Measurements from ENCODE around the gene NRCAM.

NRCAM gene

GRCh38 chr7:108488768-108489538, 32.7 kb upstream of the NRCAM start:
- DNase-seq (ENCODE audit: low read depth): no peak
- H3K4me3 ChIP-seq (ENCODE audit: low read length): no peak overlapping the region
- TF ChIP-seq, protein P1, sequence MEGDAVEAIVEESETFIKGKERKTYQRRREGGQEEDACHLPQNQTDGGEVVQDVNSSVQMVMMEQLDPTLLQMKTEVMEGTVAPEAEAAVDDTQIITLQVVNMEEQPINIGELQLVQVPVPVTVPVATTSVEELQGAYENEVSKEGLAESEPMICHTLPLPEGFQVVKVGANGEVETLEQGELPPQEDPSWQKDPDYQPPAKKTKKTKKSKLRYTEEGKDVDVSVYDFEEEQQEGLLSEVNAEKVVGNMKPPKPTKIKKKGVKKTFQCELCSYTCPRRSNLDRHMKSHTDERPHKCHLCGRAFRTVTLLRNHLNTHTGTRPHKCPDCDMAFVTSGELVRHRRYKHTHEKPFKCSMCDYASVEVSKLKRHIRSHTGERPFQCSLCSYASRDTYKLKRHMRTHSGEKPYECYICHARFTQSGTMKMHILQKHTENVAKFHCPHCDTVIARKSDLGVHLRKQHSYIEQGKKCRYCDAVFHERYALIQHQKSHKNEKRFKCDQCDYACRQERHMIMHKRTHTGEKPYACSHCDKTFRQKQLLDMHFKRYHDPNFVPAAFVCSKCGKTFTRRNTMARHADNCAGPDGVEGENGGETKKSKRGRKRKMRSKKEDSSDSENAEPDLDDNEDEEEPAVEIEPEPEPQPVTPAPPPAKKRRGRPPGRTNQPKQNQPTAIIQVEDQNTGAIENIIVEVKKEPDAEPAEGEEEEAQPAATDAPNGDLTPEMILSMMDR (conservative IDR thresholded peaks at IDR 0.05; ENCODE audit: low read depth, low read length): no peak

DNA sequence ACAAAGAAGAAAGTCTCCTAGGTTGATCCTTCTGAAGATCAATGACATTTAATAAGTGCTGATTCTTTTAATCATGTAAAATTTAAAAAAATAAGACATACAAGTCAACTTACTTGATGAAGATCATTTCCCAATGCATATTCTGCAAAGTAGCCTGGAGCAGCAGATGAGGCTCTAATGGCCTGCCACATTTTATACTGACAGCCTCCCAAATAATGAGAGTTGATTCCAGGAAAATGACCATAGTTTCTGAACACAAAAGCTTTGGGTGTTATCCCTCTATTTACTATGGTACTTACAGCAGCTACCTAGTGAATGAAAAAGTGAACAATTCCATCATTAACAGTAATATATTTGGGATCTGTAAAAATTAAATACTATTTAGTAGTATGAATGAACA, 31.4 kb upstream of the NRCAM start:
- TF ChIP-seq, protein P1 (conservative IDR thresholded peaks at IDR 0.05; ENCODE audit: low read depth, low read length): no peak
- H3K4me3 ChIP-seq (ENCODE audit: low read length): no peak overlapping the region
- no peak for DNase-seq (ENCODE audit: low read depth)

DNA sequence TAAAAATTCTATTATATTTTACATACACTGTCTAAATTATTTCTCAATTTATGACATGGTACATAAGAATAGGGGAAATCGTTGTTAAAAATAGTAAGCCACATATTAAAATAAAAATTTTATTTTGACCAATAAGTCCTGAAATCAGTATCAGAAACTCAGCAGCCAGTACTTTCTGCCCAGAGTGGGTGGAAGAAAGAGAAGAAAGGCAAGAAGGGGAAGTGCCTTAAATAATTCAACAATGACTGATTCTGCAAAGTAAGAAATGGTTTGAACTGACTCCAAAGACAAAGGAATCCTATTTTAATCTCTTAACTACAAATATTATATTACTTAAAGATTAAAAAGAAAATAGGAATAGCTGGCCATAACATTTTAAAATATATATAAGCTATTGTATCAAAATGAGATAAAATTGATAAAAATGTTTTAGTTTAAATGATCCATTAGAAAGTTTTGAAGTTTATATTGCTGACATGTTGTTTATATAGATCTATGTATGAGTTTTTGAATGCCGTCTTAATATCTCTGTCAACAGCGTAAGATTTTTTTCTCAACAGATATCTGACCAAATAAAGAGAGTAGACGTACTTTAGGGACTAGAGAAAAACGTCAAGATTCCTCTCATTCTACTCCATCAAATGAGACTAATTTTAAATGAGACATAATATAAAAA, 30.2 kb upstream of the NRCAM start:
- TF ChIP-seq, protein P1 (conservative IDR thresholded peaks at IDR 0.05; ENCODE audit: low read depth, low read length): no peak
- DNase-seq (ENCODE audit: low read depth): no peak
- H3K4me3 ChIP-seq (ENCODE audit: low read length): no peak overlapping the region

DNA sequence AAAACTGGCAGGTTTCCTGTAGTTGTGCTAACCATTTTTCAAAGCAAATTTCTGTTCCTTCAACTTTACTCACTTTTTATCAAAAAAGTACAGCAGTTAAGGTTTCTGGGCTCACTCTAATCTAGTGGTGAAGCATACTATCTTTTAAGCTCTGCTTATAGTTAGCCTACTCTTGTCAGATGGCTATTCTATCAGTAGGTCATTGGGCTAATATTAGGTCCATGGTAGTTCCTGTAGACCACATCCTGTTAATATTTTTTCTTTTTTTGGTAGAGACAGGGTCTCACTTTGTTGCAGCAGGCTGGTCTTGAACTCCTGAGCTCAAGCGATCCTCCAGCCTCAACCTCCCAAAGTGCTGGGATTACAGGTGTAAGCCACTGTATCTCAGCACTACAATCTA, 27.9 kb upstream of the NRCAM start:
- TF ChIP-seq, protein P1 (conservative IDR thresholded peaks at IDR 0.05; ENCODE audit: low read depth, low read length): no peak
- no peak overlapping the region for H3K4me3 ChIP-seq (ENCODE audit: low read length)
- no peak for DNase-seq (ENCODE audit: low read depth)

DNA sequence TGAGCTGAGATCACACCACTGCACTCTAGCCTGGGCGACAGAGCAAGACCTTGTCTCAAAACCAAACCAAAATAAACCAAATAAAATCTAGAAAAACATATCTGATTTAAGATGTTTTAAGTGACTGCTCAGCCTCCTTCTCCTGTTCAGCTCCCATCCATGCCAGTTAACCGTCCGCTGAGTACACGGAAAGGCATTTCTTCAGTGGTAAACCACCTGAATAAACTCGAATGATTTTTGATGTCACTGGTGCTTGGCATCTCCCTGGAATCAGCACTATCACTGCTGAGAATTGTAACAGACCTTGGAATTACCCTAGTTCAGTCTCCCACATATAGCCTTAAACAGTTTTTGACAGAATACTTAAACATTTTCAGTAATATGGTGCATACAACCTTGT, 24.1 kb upstream of the NRCAM start:
- TF ChIP-seq, protein P1 (conservative IDR thresholded peaks at IDR 0.05; ENCODE audit: low read depth, low read length): no peak
- DNase-seq (ENCODE audit: low read depth): no peak
- no peak overlapping the region for H3K4me3 ChIP-seq (ENCODE audit: low read length)

GRCh38 chr7:108479751-108480150, 23.5 kb upstream of the NRCAM start:
- TF ChIP-seq, protein P1 (conservative IDR thresholded peaks at IDR 0.05; ENCODE audit: low read depth, low read length): no peak
- H3K4me3 ChIP-seq (ENCODE audit: low read length): no peak overlapping the region
- no peak for DNase-seq (ENCODE audit: low read depth)

- TF ChIP-seq, protein P1 (conservative IDR thresholded peaks at IDR 0.05; ENCODE audit: low read depth, low read length): no peak
- no peak for DNase-seq (ENCODE audit: low read depth)
Measured at GRCh38 chr7:108479118-108479517, 22.9 kb upstream of the NRCAM start.

More at GRCh38 chr7:108479118-108479517, 22.9 kb upstream of the NRCAM start:
- no peak overlapping the region for H3K4me3 ChIP-seq (ENCODE audit: low read length)

Data from retinal pigment epithelial cell (primary cell).